PC-3 (cell line): ENCODE results near the gene PLEKHA5. TPM values are rescaled to one million over a fixed set of nuclear protein-coding genes. Genes with fewer than 3 reads are reported as not detected.
"Not testable (repeated sequence)": the region's sequence is repeated elsewhere in the genome, so short reads cannot be mapped to it uniquely, and the experiment has no call there.

Experiments used
- ATAC-seq: fragments of 200-7000 bp; cut with Tn5 transposase; 2 replicates; pipeline ENCODE4 v1.9.1; 2020; ENCODE audit warnings: mild to moderate bottlenecking, moderate library complexity
- BruUV-seq: library from RNA; stranded (reverse); fragments of 400-500 nt; replicated peaks from 2 replicates; lab custom pipeline; 2021; lab: Mats Ljungman, UMichigan
- CTCF ChIA-PET: fragments of 300-600 bp; sonication (Branson Sonifier 250); formaldehyde crosslinking; loops from one replicate; lab custom pipeline; 2022; ENCODE audit warnings: antibody characterized with exemption; lab: Charles Lee
- POLR2A ChIA-PET: fragments of 300-600 bp; sonication (Branson Sonifier 250); formaldehyde crosslinking; loops from one replicate; lab custom pipeline; 2022; ENCODE audit warnings: antibody characterized with exemption; ENCODE audit not compliant: unreplicated experiment; lab: Charles Lee
- DNase-seq: peaks from one replicate; pipeline ENCODE4 v3.0.0-alpha.2; 2015
- H2AFZ ChIP-seq: fragments of 300-600 bp; sonication (generic); 2 replicates; pipeline ENCODE4 v1.6.0; 2016; ENCODE audit warnings: antibody characterized with exemption, low read length
- H3F3A ChIP-seq: fragments of 300-600 bp; sonication (generic); one replicate; pipeline ENCODE4 v1.6.0; 2017; ENCODE audit warnings: antibody characterized with exemption, low read length, control low read depth, mild to moderate bottlenecking; ENCODE audit not compliant: unreplicated experiment
- H3K27ac ChIP-seq: fragments of 300-600 bp; sonication (generic); 2 replicates; pipeline ENCODE4 v1.5.1; 2016; ENCODE audit warnings: mild to moderate bottlenecking, low read length
- H3K27me3 ChIP-seq: fragments of 300-600 bp; sonication (generic); 2 replicates; pipeline ENCODE4 v1.6.1; 2016; ENCODE audit warnings: low read length, mixed read lengths
- H3K36me3 ChIP-seq: fragments of 300-600 bp; sonication (generic); 2 replicates; pipeline ENCODE4 v1.6.1; 2016; ENCODE audit warnings: low read depth, mixed run types, low read length, mixed read lengths
- H3K4me1 ChIP-seq: fragments of 300-600 bp; sonication (generic); 2 replicates; pipeline ENCODE4 v1.5.1; 2016; ENCODE audit warnings: low read length; ENCODE audit not compliant: insufficient read depth
- H3K4me2 ChIP-seq: fragments of 300-600 bp; sonication (generic); 2 replicates; pipeline ENCODE4 v1.6.0; 2016; ENCODE audit warnings: low read length
- H3K4me3 ChIP-seq: fragments of 300-600 bp; sonication (generic); 2 replicates; pipeline ENCODE4 v1.5.1; 2016; ENCODE audit warnings: mild to moderate bottlenecking, low read length, mixed read lengths
- H3K79me2 ChIP-seq: fragments of 300-600 bp; sonication (generic); 2 replicates; pipeline ENCODE4 v1.6.1; 2017; ENCODE audit warnings: low read length, mixed read lengths
- H3K9ac ChIP-seq: fragments of 300-600 bp; sonication (generic); 2 replicates; pipeline ENCODE4 v1.6.0; 2016; ENCODE audit warnings: mild to moderate bottlenecking, low read length
- H3K9me2 ChIP-seq: fragments of 300-600 bp; sonication (generic); replicated peaks from 2 replicates; pipeline ENCODE4 v1.6.1; 2016; ENCODE audit warnings: mixed run types, low read length, mixed read lengths
- H3K9me3 ChIP-seq: fragments of 300-600 bp; sonication (generic); 2 replicates; pipeline ENCODE4 v1.6.1; 2016; ENCODE audit warnings: low read length, mixed read lengths
- H4K20me1 ChIP-seq: fragments of 300-600 bp; sonication (generic); 2 replicates; pipeline ENCODE4 v1.6.1; 2016; ENCODE audit warnings: low read length, mixed read lengths
- EZH2 ChIP-seq: fragments of 300-600 bp; sonication (generic); IDR thresholded peaks from one replicate; pipeline ENCODE4 v1.6.1; 2017; ENCODE audit warnings: antibody characterized with exemption, mild to moderate bottlenecking, low read length; ENCODE audit not compliant: unreplicated experiment
- EZH2phosphoT487 ChIP-seq: fragments of 300-600 bp; sonication (generic); IDR thresholded peaks from 2 replicates; pipeline ENCODE4 v1.6.1; 2018; ENCODE audit warnings: mild to moderate bottlenecking, antibody characterized with exemption, low read length, borderline replicate concordance
- intact Hi-C: fragments of 100-400 bp; cut with micrococcal nuclease; formaldehyde crosslinking; loops from 2 replicates; pipeline ENCODE4 v1.9.0; 2023
- total RNA-seq: library from RNA; depleted of rRNA; stranded (reverse); fragments of >200 nt; gene quantifications from 2 replicates; pipeline ENCODE4 v1.2.3, GENCODE V29; 2014
- TF ChIP-seq, protein P1 (sequence below): fragments of 300-600 bp; sonication (generic); conservative IDR thresholded peaks from 2 replicates; pipeline ENCODE4 v1.5.1; 2017; ENCODE audit warnings: antibody characterized with exemption, low read depth, mild to moderate bottlenecking, low read length

The PLEKHA5 gene
- total RNA-seq, 1 experiment from 2014 or later, result 16.7 TPM

- no peak overlapping the region for H3K4me2 ChIP-seq
- H3K9me3 ChIP-seq, result no peaks in the 10 kb centered on the region
- H3K27me3 ChIP-seq, result no peaks in the 10 kb centered on the region
- no peak overlapping the region for H3K4me3 ChIP-seq
- no TSS peak for BruUV-seq
- H3K79me2 ChIP-seq, result no peaks in the 10 kb centered on the region
- no peak overlapping the region for H2AFZ ChIP-seq
- ATAC-seq (no peak), DNase-seq (no peak)
- CTCF ChIA-PET, result no interaction called here
- H3K36me3 ChIP-seq, result no peaks in the 10 kb centered on the region
- no peaks in the 10 kb centered on the region for H3K9me2 ChIP-seq
- no peaks in the 10 kb centered on the region for H4K20me1 ChIP-seq
- POLR2A ChIA-PET, result no interaction called here
- H3K9ac ChIP-seq, result no peak overlapping the region
- H3K4me1 ChIP-seq, result peaks cover 12% of the 10 kb centered on the region
- H3K27ac ChIP-seq, result no peak overlapping the region
- TF ChIP-seq EZH2phosphoT487, result no peak
- intact Hi-C loops, result no loop called here
- H3F3A ChIP-seq, result no peaks in the 10 kb centered on the region
These were observed 172.6 kb downstream of the PLEKHA5 start for GRCh38 chr12:19302100-19302640.

GRCh38 chr12:19303496-19303895 is 174.0 kb downstream of the PLEKHA5 start:
- Histone ChIP-seq H3K4me2 (no peak overlapping the region), H3K9me3 (no peaks in the 10 kb centered on the region), H3F3A (no peaks in the 10 kb centered on the region), H4K20me1 (no peaks in the 10 kb centered on the region), H3K9me2 (no peaks in the 10 kb centered on the region), H3K79me2 (no peaks in the 10 kb centered on the region), H3K4me1 (peaks cover 12% of the 10 kb centered on the region), H2AFZ (no peak overlapping the region), H3K36me3 (no peaks in the 10 kb centered on the region), H3K27ac (no peak overlapping the region), H3K27me3 (no peaks in the 10 kb centered on the region), H3K9ac (no peak overlapping the region), H3K4me3 (no peak overlapping the region)
- CTCF ChIA-PET, result no interaction called here
- BruUV-seq, result no TSS peak
- no peak for TF ChIP-seq EZH2
- no peak for TF ChIP-seq EZH2phosphoT487
- TF ChIP-seq, protein P1, sequence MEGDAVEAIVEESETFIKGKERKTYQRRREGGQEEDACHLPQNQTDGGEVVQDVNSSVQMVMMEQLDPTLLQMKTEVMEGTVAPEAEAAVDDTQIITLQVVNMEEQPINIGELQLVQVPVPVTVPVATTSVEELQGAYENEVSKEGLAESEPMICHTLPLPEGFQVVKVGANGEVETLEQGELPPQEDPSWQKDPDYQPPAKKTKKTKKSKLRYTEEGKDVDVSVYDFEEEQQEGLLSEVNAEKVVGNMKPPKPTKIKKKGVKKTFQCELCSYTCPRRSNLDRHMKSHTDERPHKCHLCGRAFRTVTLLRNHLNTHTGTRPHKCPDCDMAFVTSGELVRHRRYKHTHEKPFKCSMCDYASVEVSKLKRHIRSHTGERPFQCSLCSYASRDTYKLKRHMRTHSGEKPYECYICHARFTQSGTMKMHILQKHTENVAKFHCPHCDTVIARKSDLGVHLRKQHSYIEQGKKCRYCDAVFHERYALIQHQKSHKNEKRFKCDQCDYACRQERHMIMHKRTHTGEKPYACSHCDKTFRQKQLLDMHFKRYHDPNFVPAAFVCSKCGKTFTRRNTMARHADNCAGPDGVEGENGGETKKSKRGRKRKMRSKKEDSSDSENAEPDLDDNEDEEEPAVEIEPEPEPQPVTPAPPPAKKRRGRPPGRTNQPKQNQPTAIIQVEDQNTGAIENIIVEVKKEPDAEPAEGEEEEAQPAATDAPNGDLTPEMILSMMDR, result no peak
- intact Hi-C loops, result no loop called here
- POLR2A ChIA-PET, result interaction anchor here (0.8 kb wide), 1 partner anchor 22 kb away, joined by 5 read pairs; no protein-coding TSS in a partner anchor
- no peak for ATAC-seq
- no peak for DNase-seq

- Histone ChIP-seq H3K27ac (no peak overlapping the region), H3K79me2 (no peaks in the 10 kb centered on the region), H3K4me3 (no peak overlapping the region), H3F3A (no peaks in the 10 kb centered on the region), H3K9ac (no peak overlapping the region), H3K9me3 (no peaks in the 10 kb centered on the region), H3K9me2 (no peaks in the 10 kb centered on the region), H3K36me3 (no peaks in the 10 kb centered on the region), H3K4me1 (peaks cover 8% of the 10 kb centered on the region), H4K20me1 (no peaks in the 10 kb centered on the region), H3K27me3 (no peaks in the 10 kb centered on the region), H2AFZ (no peak overlapping the region), H3K4me2 (no peak overlapping the region)
- DNase-seq (no peak), ATAC-seq (no peak)
- BruUV-seq, result no TSS peak
- POLR2A ChIA-PET, result interaction anchor here (0.8 kb wide), 1 partner anchor 22 kb away, joined by 5 read pairs; no protein-coding TSS in a partner anchor
- TF ChIP-seq EZH2, result no peak
- TF ChIP-seq EZH2phosphoT487, result no peak
- TF ChIP-seq, protein P1, result no peak
- intact Hi-C loops, result no loop called here
- CTCF ChIA-PET, result no interaction called here
These were observed 174.7 kb downstream of the PLEKHA5 start for GRCh38 chr12:19304149-19304750.

DNA sequence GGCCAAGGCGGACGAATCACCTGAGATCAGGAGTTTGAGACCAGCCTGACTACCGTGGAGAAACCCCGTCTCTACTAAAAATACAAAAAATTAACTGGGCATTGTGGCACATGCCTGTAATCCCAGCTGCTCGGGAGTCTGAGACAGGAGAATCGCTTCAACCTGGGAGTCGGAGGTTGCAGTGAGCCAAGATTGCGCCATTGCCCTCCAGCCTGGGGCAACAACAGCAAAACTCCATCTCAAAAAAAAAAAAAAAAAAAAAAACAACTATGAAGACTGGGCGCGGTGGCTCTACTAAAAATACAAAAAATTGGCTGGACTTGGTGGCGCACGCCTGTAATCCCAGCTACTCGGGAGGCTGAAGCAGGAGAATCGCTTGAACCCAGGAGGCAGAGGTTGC is 176.1 kb downstream of the PLEKHA5 start:
- BruUV-seq, POLR2A ChIA-PET, CTCF ChIA-PET: not testable (repeated sequence)

More for the DNA sequence above, 176.1 kb downstream of the PLEKHA5 start:
- H3K27me3 ChIP-seq, H3K9ac ChIP-seq, H4K20me1 ChIP-seq, H3K79me2 ChIP-seq, H3K9me3 ChIP-seq, H3K4me1 ChIP-seq, H3K36me3 ChIP-seq, H3F3A ChIP-seq, DNase-seq, H3K4me2 ChIP-seq, H3K9me2 ChIP-seq, H3K4me3 ChIP-seq, H2AFZ ChIP-seq, intact Hi-C loops, H3K27ac ChIP-seq, ATAC-seq: not testable (repeated sequence)
